RCC 7860 (cell line): ENCODE measurements around the gene RAB20.
"Not testable (repeated sequence)": the region's sequence is repeated elsewhere in the genome, so short reads cannot be mapped to it uniquely, and the experiment has no call there.

Source experiments
- DNase-seq: peaks from one replicate; pipeline ENCODE4 v3.0.0-alpha.2; 2015; ENCODE audit warnings: low spot score
- FAIRE-seq: peaks from 2 replicates; lab custom pipeline; 2012; peaks lifted over from hg19 to GRCh38; lab: Jason Lieb, UNC

RAB20 gene

DNA sequence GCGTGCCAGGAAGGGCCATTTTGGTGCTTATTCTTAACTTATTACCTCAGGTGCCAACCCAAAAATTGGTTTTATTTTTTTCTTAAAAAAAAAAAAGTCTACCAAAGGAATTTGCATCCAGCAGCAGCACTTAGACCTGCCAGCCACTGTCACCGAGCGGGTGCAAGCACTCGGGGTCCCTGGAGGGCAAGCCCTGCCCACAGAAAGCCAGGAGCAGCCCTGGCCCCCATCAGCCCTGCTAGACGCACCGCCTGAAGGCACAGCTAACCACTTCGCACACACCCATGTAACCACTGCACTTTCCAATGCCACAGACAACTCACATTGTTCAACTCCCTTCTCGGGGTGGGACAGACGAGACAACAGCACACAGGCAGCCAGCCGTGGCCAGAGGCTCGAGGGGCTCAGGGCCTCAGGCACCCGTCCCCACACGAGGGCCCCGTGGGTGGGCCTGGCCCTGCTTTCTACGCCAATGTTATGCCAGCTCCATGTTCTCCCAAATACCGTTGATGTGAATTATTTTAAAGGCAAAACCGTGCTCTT, 49.3 kb downstream of the RAB20 start:
- FAIRE-seq, result no peak
- DNase-seq, result no peak

DNA sequence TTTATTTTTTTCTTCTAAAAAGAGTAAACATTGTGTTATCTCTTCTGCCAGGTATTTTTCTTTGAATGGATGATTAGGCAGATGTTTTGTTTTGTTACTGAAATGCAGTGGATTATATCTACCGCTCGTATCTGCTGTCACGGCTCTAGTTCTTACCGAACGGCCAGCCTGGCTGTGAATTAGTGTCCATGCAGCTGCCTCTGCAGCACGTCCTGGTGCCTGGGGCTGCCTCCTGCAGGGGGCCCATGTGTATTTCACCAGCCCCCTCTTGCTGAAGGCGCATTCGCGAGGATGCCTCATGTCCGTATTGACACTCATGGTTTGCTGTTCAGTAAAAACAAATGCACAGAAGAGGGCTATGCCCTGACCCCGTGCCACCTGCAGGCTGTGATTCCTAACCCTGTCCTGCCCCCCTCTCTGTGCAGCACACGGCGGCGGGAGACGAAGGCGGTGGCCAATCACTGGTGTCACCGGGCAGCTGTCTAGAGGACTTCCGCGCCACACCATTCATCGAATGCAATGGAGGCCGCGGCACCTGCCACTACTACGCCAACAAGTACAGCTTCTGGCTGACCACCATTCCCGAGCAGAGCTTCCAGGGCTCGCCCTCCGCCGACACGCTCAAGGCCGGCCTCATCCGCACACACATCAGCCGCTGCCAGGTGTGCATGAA, 49.9 kb downstream of the RAB20 start:
- FAIRE-seq, result no peak
- no peak for DNase-seq

DNA sequence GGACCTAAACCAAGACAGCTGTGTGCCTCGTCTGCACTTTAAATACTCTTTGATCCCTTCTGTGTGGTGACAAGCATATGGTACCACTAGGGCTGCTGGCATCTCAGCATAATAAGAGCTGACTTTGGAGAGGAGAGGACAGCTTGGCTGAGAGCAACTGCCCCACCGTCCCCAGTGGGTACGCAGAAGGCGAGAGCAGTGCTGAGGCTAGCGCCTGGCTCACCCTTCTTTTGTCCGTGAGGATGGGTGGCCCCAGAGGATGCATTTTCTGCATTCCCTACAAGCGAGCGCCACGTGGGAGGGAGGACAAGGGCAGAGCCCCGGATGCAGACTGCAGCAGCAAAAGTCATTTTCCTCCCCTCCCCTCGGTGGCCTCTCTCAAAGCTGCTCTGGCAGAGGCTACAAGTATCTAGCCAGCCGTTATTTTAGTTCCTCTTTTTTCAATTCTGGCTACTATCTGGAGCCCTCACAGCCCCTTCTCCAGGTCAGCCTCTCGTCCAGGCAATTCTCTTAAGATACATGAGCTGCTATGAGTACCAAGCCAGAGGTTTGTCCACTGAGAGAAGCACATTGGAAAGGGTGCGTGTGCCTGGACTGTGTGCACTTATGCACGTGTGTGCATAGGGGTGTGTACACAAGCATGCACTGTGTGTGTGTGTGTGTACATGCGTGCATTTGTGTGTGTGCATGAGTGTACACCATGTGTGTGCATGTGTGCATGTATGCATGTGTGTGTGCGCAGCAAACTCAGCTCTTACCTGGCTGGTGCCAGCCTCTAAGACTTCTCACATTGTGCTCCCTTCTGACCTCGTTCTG, 51.3 kb downstream of the RAB20 start:
- FAIRE-seq, result no peak
- no peak for DNase-seq

GRCh38 chr13:110509478-110509926, 52.0 kb downstream of the RAB20 start:
- FAIRE-seq, result no peak

DNA sequence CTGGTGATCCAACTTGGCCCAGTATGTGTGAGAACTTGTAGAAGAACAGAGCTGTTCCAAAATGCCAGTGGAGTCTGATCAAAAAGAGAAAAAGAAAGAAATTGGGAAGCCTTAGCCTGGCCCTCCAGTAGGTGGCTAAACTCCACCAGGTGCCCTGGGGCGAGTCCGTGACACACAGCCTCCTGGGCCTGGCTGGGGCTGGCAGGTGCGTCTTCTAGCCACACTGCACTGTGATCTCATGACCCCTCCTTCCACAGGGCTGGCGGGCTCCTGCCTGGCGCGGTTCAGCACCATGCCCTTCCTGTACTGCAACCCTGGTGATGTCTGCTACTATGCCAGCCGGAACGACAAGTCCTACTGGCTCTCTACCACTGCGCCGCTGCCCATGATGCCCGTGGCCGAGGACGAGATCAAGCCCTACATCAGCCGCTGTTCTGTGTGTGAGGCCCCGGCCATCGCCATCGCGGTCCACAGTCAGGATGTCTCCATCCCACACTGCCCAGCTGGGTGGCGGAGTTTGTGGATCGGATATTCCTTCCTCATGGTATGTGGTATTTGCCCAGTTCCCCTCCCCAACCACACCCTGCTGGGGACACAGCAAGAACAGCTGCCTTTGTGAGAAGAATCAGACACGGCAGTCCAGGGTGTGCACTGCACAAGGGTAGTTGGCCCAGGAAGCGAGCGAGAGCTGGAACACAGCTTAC, 53.7 kb downstream of the RAB20 start:
- DNase-seq, result no peak
- no peak for FAIRE-seq

More at GRCh38 chr13:110509478-110509926, 52.0 kb downstream of the RAB20 start:
- no peak for DNase-seq

DNA sequence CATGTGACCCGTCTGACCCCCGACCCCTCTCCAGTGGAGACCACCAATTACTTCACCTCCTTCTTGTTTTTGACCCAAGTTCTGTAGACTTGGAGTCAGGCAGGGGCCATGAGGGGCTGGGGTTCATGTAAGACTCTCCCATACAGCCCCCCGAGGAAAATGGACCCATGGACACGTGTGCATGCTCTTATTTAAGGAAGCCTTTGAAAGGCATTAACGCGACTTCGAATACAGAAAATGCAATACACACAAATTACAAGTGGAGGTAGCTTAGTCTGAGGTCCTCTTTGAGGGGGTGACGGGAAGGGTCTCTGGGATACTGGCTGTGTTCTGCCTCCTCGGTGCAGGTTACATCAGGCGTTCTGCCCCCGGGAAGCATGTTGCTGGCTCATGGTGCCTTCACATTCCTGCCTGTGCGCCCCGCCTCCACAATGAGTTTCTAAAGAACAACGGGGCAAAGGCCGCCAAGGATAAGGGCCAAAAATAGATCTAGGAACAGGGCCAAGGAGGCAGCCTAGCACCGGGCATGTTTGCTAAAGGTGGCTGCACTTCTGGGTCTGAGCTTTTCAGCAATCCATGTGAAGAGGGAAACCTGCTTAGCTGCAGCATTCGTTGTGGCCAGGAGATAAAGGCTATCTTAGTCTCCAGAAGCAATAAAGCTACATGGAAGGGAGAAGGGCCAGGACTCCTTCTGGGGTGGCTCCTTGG, 54.5 kb downstream of the RAB20 start:
- FAIRE-seq (no peak), DNase-seq (no peak)

GRCh38 chr13:110506396-110506795, 55.1 kb downstream of the RAB20 start:
- FAIRE-seq, result no peak
- DNase-seq, result no peak

DNA sequence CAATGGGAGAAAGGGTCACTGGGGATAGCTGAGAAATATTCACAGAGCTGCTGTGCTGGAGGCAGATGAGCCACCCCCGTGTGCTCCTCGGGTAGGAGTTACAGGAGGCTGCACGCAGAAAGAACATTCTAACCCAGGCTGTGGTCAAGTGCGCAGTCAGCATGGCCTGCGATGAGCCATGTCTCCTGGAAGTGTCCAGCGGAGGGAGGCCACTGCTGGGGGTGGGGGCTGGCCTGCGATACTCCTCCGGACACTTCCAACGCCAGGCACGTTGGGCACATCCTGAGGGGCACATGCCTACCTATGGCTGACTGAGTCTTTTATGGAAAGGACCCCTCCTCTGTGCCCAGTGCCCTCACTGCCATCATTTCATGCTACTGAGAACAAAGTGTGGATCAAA, 55.9 kb downstream of the RAB20 start:
- FAIRE-seq (no peak), DNase-seq (no peak)

- no peak for FAIRE-seq
Measured at GRCh38 chr13:110503979-110504499, 57.5 kb downstream of the RAB20 start.

GRCh38 chr13:110503037-110503901, 58.3 kb downstream of the RAB20 start:
- FAIRE-seq (no peak), DNase-seq (no peak)

More at GRCh38 chr13:110503979-110504499, 57.5 kb downstream of the RAB20 start:
- no peak for DNase-seq

- DNase-seq (no peak), FAIRE-seq (no peak)
Measured at GRCh38 chr13:110501188-110501587, 60.3 kb downstream of the RAB20 start.

GRCh38 chr13:110500341-110500740, 61.2 kb downstream of the RAB20 start:
- FAIRE-seq (no peak), DNase-seq (no peak)

GRCh38 chr13:110499621-110500281, 61.8 kb downstream of the RAB20 start:
- FAIRE-seq (peak; percentile 80), DNase-seq (peak; percentile 66)

- DNase-seq (no peak), FAIRE-seq (no peak)
Measured at GRCh38 chr13:110498765-110499164, 62.8 kb downstream of the RAB20 start.

- no peak for DNase-seq
Measured at GRCh38 chr13:110498327-110498726, 63.2 kb downstream of the RAB20 start.

GRCh38 chr13:110497896-110498295, 63.6 kb downstream of the RAB20 start:
- not testable (repeated sequence) for FAIRE-seq, DNase-seq

More at GRCh38 chr13:110498327-110498726, 63.2 kb downstream of the RAB20 start:
- FAIRE-seq, result no peak

GRCh38 chr13:110497003-110497402, 64.5 kb downstream of the RAB20 start:
- FAIRE-seq, result no peak
- DNase-seq, result no peak

- DNase-seq, result no peak
- no peak for FAIRE-seq
Measured at GRCh38 chr13:110496281-110496680, 65.2 kb downstream of the RAB20 start.

GRCh38 chr13:110495881-110496280, 65.6 kb downstream of the RAB20 start:
- DNase-seq, result no peak
- FAIRE-seq, result no peak
